B cell (primary cell): ENCODE results near the gene ABHD17B. TPM values are rescaled to one million over a fixed set of nuclear protein-coding genes. Genes with fewer than 3 reads are reported as not detected.

ENCODE experiments used
- ATAC-seq: fragments of 200-7000 bp; cut with Tn5 transposase; one replicate; pipeline ENCODE4 v1.10.0; 2021; ENCODE audit warnings: low read depth, mild to moderate bottlenecking, moderate number of reproducible peaks, moderate library complexity
- CTCF ChIA-PET: fragments of 350-600 bp; sonication (Branson Sonifier 250); formaldehyde crosslinking; loops from one replicate; lab custom pipeline; 2021; ENCODE audit warnings: antibody characterized with exemption, inconsistent platforms; lab: Charles Lee
- POLR2A ChIA-PET: fragments of 350-600 bp; sonication (Branson Sonifier 250); formaldehyde crosslinking; loops from one replicate; lab custom pipeline; 2021; ENCODE audit warnings: antibody characterized with exemption; lab: Charles Lee
- DNase-seq: peaks from one replicate; pipeline ENCODE4 v3.0.0; 2013
- H2AFZ ChIP-seq: 2 replicates; pipeline ENCODE4 v1.6.1; 2012; ENCODE audit warnings: mild to moderate bottlenecking, low read depth, low read length; ENCODE audit not compliant: insufficient read depth, poor library complexity, severe bottlenecking
- H3K27ac ChIP-seq, 2 donors: 1 replicate in 1 of 2; 2 replicates in 1 of 2; pipeline ENCODE4 v1.5.1; 2012 to 2013; ENCODE audit warnings: low read length in 2 of 2, mild to moderate bottlenecking in 2 of 2, moderate library complexity in 1 of 2
- H3K27me3 ChIP-seq, 4 experiments: fragments of 200-600 bp in 1 of 4; sonication (generic) in 1 of 4; replicated peaks in 1 of 4; 1 replicate in 2 of 4; 2 replicates in 2 of 4; pipeline versions ENCODE4 v1.6.1 to v1.7.0; 2013 to 2016; ENCODE audit warnings: low read length in 3 of 4, mild to moderate bottlenecking in 2 of 4, mixed read lengths in 1 of 4, moderate library complexity in 1 of 4; ENCODE audit not compliant: insufficient read depth in 4 of 4, control insufficient read depth in 3 of 4; ENCODE audit errors: control extremely low read depth in 1 of 4
- H3K36me3 ChIP-seq, 2 experiments: replicated peaks in 1 of 2; 1 replicate in 1 of 2; 2 replicates in 1 of 2; pipeline versions ENCODE4 v1.6.1 to v1.7.1; 2013; ENCODE audit warnings: low read length in 1 of 2; ENCODE audit not compliant: insufficient read depth in 2 of 2, control insufficient read depth in 1 of 2; ENCODE audit errors: control extremely low read depth in 1 of 2, extremely low read depth in 1 of 2
- H3K4me1 ChIP-seq, 2 donors: fragments of 200-600 bp in 1 of 2; sonication (generic) in 1 of 2; 1 replicate in 1 of 2; 2 replicates in 1 of 2; pipeline versions ENCODE4 v1.5.1 to v1.6.1; 2013 to 2017; ENCODE audit warnings: low read length in 2 of 2; ENCODE audit not compliant: control insufficient read depth in 2 of 2, insufficient read depth in 2 of 2
- H3K4me2 ChIP-seq: replicated peaks from 2 replicates; pipeline ENCODE3; 2012; ENCODE audit warnings: mild to moderate bottlenecking, low read depth, low read length; ENCODE audit not compliant: poor library complexity, severe bottlenecking
- H3K4me3 ChIP-seq, 5 experiments: fragments of 200-600 bp in 1 of 5; sonication (generic) in 1 of 5; 1 replicate in 3 of 5; 2 replicates in 2 of 5; pipeline versions ENCODE4 v1.5.1 to v1.7.0; 2011 to 2016; ENCODE audit warnings: low read length in 4 of 5, mild to moderate bottlenecking in 4 of 5, low read depth in 2 of 5, control low read depth in 1 of 5, moderate library complexity in 1 of 5; ENCODE audit not compliant: insufficient read depth in 1 of 5; ENCODE audit errors: control extremely low read depth in 1 of 5, extremely low read depth in 1 of 5
- H3K79me2 ChIP-seq: fragments of 200-600 bp; sonication (generic); one replicate; pipeline ENCODE4 v1.6.0; 2016; ENCODE audit warnings: low read length; ENCODE audit not compliant: control insufficient read depth, insufficient read depth
- H3K9ac ChIP-seq: fragments of 200-600 bp; sonication (generic); 2 replicates; pipeline ENCODE4 v1.6.1; 2017; ENCODE audit warnings: mild to moderate bottlenecking, low read length, moderate library complexity
- H3K9me3 ChIP-seq, 3 donors: one replicate each; pipeline versions ENCODE4 v1.6.1 to v1.7.1; 2013; ENCODE audit warnings: low read length in 2 of 3; ENCODE audit not compliant: control insufficient read depth in 2 of 3, insufficient read depth in 1 of 3; ENCODE audit errors: control extremely low read depth in 1 of 3
- H4K20me1 ChIP-seq: 2 replicates; pipeline ENCODE4 v1.6.0; 2012; ENCODE audit warnings: mild to moderate bottlenecking, low read length; ENCODE audit not compliant: insufficient read depth, control insufficient read depth, poor library complexity, severe bottlenecking
- H3K27ac Mint-ChIP-seq: one replicate; pipeline ENCODE4 v1.8.0; 2021; ENCODE audit warnings: mixed read lengths
- H3K27me3 Mint-ChIP-seq: one replicate; pipeline ENCODE4 v1.8.0; 2021; ENCODE audit warnings: mixed read lengths
- H3K4me1 Mint-ChIP-seq: one replicate; pipeline ENCODE4 v1.8.0; 2021; ENCODE audit warnings: mixed read lengths
- H3K4me3 Mint-ChIP-seq: one replicate; pipeline ENCODE4 v1.8.0; 2021; ENCODE audit warnings: mixed read lengths
- H3K9me3 Mint-ChIP-seq: one replicate; pipeline ENCODE4 v1.8.0; 2022; ENCODE audit warnings: mixed read lengths; ENCODE audit not compliant: insufficient read depth
- EZH2 ChIP-seq: IDR thresholded peaks from 2 replicates; pipeline ENCODE4 v1.6.1; 2012; ENCODE audit warnings: borderline replicate concordance, low read depth, mild to moderate bottlenecking, moderate library complexity, low read length; ENCODE audit not compliant: insufficient read depth, poor library complexity, severe bottlenecking
- WGBS: methylation state at CpG from one replicate; pipeline ENCODE4 v1.1.5; 2013; ENCODE audit warnings: missing lambda C conversion rate; ENCODE audit not compliant: insufficient coverage; 5-methylcytosine and 5-hydroxymethylcytosine counted together
- intact Hi-C: fragments of 100-400 bp; cut with micrococcal nuclease; formaldehyde crosslinking; loops from one replicate; pipeline ENCODE4 v1.10.0; 2022
- polyA plus RNA-seq: library from polyadenylated mRNA; depleted of rRNA; stranded (reverse); fragments of >200 nt; gene quantifications from 2 replicates; pipeline ENCODE4 v1.2.3, GENCODE V29; 2012
- total RNA-seq, 2 donors: library from RNA; stranded (reverse); fragments of 120-200 nt in 1 of 2; gene quantifications; 1 replicate in 1 of 2; 2 replicates in 1 of 2; pipeline versions ENCODE4 v1.2.3 to v1.2.4, GENCODE V29; 2013 to 2022
- TF ChIP-seq, protein P1 (sequence below): fragments of 200-600 bp; IDR thresholded peaks from one replicate; pipeline ENCODE4 v1.8.0; 2022; ENCODE audit warnings: antibody characterized with exemption, mild to moderate bottlenecking

ABHD17B gene
- total and polyA plus RNA-seq, 2 donors (not counting 1 experiment from before 2014, with no cell fraction given), result 11.3 to 24.4 TPM

DNA sequence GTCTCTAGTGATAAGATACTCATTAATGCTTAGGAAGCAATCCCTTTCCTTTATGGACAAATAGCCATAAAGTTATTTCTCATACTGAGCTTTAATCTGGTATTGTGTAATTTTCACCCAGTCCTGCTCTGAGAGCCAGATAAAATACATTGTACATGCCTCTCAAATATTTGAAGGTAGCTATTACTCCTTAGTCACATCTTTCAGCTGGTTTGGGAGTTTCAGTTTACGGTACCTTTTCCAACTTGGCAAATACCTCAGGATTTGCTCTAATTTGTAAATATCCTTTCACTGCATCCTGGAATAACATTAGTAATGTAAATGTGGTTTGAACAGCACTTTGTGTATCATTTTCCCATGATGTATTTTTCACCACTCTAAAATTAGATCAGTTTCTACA lies 47.4 kb downstream of the ABHD17B start:
- H3K27ac Mint-ChIP-seq, result no peak overlapping the region
- peaks cover 4% of the 10 kb centered on the region for H3K9me3 Mint-ChIP-seq
- Histone ChIP-seq H3K4me2 (no peak overlapping the region), H3K27me3 (no peaks in the 10 kb centered on the region), H3K27ac (no peak overlapping the region), H3K36me3 (peaks cover 9 to 18% of the 10 kb centered on the region in 2 experiments), H3K9ac (no peak overlapping the region), H3K79me2 (peaks cover 3% of the 10 kb centered on the region), H4K20me1 (no peaks in the 10 kb centered on the region), H3K9me3 (peaks cover 0 to 25% (median 6%) of the 10 kb centered on the region in 3 donors), H2AFZ (no peak overlapping the region), H3K4me3 (no peak overlapping the region), H3K4me1 (no peaks in the 10 kb centered on the region)
- POLR2A ChIA-PET, result interaction anchor here (0.6 kb wide), 1 partner anchor 41 kb away, joined by 3 read pairs; no protein-coding TSS in a partner anchor
- no peaks in the 10 kb centered on the region for H3K27me3 Mint-ChIP-seq
- TF ChIP-seq, protein P1, sequence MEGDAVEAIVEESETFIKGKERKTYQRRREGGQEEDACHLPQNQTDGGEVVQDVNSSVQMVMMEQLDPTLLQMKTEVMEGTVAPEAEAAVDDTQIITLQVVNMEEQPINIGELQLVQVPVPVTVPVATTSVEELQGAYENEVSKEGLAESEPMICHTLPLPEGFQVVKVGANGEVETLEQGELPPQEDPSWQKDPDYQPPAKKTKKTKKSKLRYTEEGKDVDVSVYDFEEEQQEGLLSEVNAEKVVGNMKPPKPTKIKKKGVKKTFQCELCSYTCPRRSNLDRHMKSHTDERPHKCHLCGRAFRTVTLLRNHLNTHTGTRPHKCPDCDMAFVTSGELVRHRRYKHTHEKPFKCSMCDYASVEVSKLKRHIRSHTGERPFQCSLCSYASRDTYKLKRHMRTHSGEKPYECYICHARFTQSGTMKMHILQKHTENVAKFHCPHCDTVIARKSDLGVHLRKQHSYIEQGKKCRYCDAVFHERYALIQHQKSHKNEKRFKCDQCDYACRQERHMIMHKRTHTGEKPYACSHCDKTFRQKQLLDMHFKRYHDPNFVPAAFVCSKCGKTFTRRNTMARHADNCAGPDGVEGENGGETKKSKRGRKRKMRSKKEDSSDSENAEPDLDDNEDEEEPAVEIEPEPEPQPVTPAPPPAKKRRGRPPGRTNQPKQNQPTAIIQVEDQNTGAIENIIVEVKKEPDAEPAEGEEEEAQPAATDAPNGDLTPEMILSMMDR, result no peak
- no peak for TF ChIP-seq EZH2
- CTCF ChIA-PET, result interaction anchor here (1.2 kb wide), 1 partner anchor 19 kb away, joined by 3 read pairs; no protein-coding TSS in a partner anchor
- peaks cover 16% of the 10 kb centered on the region for H3K4me1 Mint-ChIP-seq
- H3K4me3 Mint-ChIP-seq, result no peak overlapping the region
- intact Hi-C loops, result loop anchor here (5.0 kb wide), 1 partner anchor 34 kb away; no protein-coding TSS in a partner anchor
- no CpG with 5 or more reads among the region's 1 CpG for WGBS
- ATAC-seq (no peak), DNase-seq (no peak)

GRCh38 chr9:71861618-71862017 lies 49.4 kb downstream of the ABHD17B start:
- Histone ChIP-seq H3K36me3 (peaks cover 7 to 9% of the 10 kb centered on the region in 2 experiments), H3K27ac (peak overlapping the region in 1 of 2 donors; percentile 67), H3K4me1 (no peaks in the 10 kb centered on the region), H3K4me3 (no peak overlapping the region), H3K4me2 (peak overlapping the region; percentile 4), H2AFZ (no peak overlapping the region), H3K9me3 (peaks cover 0 to 25% (median 8%) of the 10 kb centered on the region in 3 donors), H3K9ac (peak overlapping the region; percentile 2), H3K27me3 (no peaks in the 10 kb centered on the region), H4K20me1 (no peaks in the 10 kb centered on the region), H3K79me2 (no peaks in the 10 kb centered on the region)
- ATAC-seq (no peak), DNase-seq (no peak)
- H3K9me3 Mint-ChIP-seq, result peaks cover 6% of the 10 kb centered on the region
- H3K27me3 Mint-ChIP-seq, result no peaks in the 10 kb centered on the region
- CTCF ChIA-PET, result interaction anchor here (1.1 kb wide), 1 partner anchor 43 kb away, joined by 3 read pairs; no protein-coding TSS in a partner anchor
- intact Hi-C loops, result loop anchor here (5.0 kb wide), 1 partner anchor 36 kb away; no protein-coding TSS in a partner anchor
- H3K4me1 Mint-ChIP-seq, result peaks cover 16% of the 10 kb centered on the region
- TF ChIP-seq, protein P1, result no peak
- TF ChIP-seq EZH2, result no peak
- POLR2A ChIA-PET, result no interaction called here
- peak overlapping the region; percentile 37 for H3K4me3 Mint-ChIP-seq
- no CpG with 5 or more reads among the region's 3 CpGs for WGBS
- no peak overlapping the region for H3K27ac Mint-ChIP-seq
